Omental fat pad (tissue), 4 donors: ENCODE measurements around the gene ZFYVE16. TPM values are rescaled to one million over a fixed set of nuclear protein-coding genes. Genes with fewer than 3 reads are reported as not detected.
A peak's percentile ranks its signal among the peaks of the same experiment; 100 is the strongest.
"Not testable (repeated sequence)": the region's sequence is repeated elsewhere in the genome, so short reads cannot be mapped to it uniquely, and the experiment has no call there.

Source experiments
- ATAC-seq: fragments of 150-250 bp; one replicate; pipeline ENCODE4 v1.9.1; 2016; ENCODE audit warnings: mild to moderate bottlenecking, moderate library complexity; ENCODE audit not compliant: low FRiP score
- DNase-seq: peaks from one replicate; pipeline ENCODE4 v3.0.0-alpha.2; 2019; ENCODE audit warnings: low spot score
- total RNA-seq, 4 donors: library from RNA; depleted of rRNA; stranded (reverse); fragments of >200 nt; gene quantifications; one replicate each; pipeline ENCODE4 v1.1.0, GENCODE V29; 2016
- TF ChIP-seq, protein P1 (sequence below), 3 donors: fragments of 450-650 bp; IDR thresholded peaks; one replicate each; pipeline ENCODE4 v1.5.1; 2016 to 2017; ENCODE audit warnings: antibody characterized with exemption in 3 of 3, mild to moderate bottlenecking in 3 of 3, moderate library complexity in 2 of 3

ZFYVE16 gene
- total RNA-seq, 4 donors from 2014 or later, result 24.2 to 71.2 (median 30.5) TPM

- ATAC-seq (peak; percentile 28), DNase-seq (no peak)
- TF ChIP-seq, protein P1, sequence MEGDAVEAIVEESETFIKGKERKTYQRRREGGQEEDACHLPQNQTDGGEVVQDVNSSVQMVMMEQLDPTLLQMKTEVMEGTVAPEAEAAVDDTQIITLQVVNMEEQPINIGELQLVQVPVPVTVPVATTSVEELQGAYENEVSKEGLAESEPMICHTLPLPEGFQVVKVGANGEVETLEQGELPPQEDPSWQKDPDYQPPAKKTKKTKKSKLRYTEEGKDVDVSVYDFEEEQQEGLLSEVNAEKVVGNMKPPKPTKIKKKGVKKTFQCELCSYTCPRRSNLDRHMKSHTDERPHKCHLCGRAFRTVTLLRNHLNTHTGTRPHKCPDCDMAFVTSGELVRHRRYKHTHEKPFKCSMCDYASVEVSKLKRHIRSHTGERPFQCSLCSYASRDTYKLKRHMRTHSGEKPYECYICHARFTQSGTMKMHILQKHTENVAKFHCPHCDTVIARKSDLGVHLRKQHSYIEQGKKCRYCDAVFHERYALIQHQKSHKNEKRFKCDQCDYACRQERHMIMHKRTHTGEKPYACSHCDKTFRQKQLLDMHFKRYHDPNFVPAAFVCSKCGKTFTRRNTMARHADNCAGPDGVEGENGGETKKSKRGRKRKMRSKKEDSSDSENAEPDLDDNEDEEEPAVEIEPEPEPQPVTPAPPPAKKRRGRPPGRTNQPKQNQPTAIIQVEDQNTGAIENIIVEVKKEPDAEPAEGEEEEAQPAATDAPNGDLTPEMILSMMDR (IDR thresholded peaks at IDR 0.05), result no peak
These were observed 8.2 kb upstream of the ZFYVE16 start for GRCh38 chr5:80399526-80400239.

DNA sequence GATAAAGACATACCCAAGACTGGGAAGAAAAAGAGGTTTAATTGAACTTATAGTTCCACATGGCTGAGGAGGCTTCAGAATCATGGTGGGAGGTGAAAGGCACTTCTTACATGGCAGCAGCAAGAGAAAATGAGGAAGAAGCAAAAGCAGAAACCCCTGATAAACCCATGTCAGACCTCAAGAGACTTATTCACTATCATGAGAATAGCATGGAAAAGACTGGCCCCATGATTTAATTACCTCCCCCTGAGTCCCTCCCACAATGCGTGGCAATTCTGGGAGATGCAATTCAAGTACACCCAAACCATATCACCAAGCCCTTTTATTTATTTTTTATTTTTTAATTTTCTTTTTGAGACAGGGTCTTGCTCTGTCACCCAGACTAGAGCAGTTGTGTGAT, 7.5 kb upstream of the ZFYVE16 start:
- DNase-seq, ATAC-seq: not testable (repeated sequence)

DNA sequence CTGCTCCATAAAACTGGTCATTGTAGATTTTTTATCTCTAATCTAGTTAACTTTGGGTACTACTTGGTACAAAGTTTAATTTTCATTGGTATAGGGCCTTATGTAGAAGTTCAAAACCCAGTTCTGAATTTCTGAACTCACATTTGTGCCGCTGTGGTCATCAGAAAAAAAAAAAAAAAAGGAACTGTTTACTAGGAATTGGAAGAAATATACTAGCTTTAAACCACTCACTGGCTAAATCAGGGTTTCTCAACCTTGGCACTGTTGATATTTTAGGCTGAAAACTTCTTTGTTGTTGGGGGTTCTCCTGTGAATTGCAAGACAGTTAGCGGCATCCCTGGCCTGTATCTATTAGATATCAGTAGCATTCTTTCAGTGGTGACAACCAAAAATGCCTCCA, 4.1 kb upstream of the ZFYVE16 start:
- ATAC-seq (no peak), DNase-seq (no peak)
- TF ChIP-seq, protein P1 (IDR thresholded peaks at IDR 0.05), result no peak

DNA sequence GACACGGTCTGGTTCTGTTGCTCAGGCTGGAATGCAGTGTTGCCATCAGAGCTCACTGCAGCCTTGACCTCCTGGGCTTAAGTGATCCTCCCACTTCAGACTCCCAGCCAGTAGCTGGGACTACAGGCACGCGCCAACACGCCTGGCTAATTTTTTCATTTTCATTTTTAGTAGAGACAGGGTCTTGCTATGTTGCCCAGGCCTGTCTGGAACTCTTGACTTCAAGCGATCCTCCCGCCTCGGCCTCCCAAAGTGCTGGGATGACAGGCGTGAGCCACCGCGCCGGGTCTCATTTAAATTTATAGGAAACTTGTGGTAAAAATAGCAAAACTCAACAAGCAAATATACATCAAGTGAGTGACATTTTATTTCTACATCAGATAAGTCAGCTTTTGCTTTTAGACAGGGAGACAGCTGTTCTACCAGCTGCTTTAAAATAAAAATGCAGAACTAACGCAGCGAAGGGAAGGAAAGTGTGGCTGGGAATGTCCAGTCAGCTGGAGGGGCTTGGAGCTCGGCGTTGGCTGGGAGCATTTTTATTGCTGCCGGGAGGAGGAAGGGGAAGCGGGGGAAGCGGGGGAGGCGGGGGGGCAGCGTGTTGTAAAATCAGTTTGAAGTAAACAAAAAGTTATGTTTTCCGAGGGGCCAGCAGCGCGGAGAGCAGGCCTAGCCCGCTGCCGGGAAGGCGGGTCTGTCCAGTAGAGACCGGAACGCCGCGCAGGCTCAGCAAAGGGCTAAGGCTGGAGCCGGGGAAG, 707 bp upstream of the ZFYVE16 start:
- ATAC-seq, result peak; percentile 3
- DNase-seq, result no peak
- TF ChIP-seq, protein P1 (IDR thresholded peaks at IDR 0.05), result no peak

- TF ChIP-seq, protein P1 (IDR thresholded peaks at IDR 0.05), result no peak
- ATAC-seq, result peak; percentile 80
- DNase-seq, result no peak
These were observed 861 bp downstream of the ZFYVE16 start for GRCh38 chr5:80408484-80409366.

DNA sequence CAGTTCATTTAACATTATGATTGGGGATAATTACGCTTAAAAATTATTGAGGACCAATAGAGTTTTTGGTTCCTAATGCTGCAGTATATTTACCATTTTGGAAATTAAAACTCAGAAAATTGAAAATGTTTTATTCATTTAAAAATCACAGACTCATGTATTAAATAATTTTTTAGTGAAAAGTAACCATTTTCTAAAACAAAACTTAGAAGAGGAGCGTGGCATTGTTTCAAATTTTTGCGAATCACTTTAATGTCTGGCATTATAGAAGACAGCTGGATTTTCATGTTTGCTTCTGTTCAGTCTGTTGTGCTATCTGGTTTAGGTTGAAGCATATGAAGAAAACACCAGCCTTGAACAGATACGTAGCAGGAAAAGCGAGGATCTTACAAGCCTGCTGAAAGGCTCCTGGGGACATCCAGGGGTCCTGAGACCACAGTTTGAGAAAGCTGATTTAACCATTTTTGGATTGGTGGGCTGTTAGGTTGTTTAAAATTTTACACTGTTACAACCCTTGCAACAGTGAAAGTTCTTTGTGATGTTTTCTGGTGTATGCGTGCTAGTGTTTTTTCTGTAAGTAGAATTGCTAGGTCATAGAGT, 1.6 kb downstream of the ZFYVE16 start:
- TF ChIP-seq, protein P1 (IDR thresholded peaks at IDR 0.05), result no peak
- ATAC-seq, result no peak
- no peak for DNase-seq
